ENCODE results near the gene MYO3B.

MYO3B gene

GRCh38 chr2:170291474-170291873, 113.5 kb downstream of the MYO3B start:
- 91 to 100% methylated on average over 1 of the region's 1 CpG for WGBS, 2 experiments
- Histone ChIP-seq H3K4me3 (ENCODE audit: insufficient read depth, low read depth, low read length) (no peak overlapping the region), H3K27ac (ENCODE audit: insufficient read depth, low read depth, low read length, poor library complexity, severe bottlenecking) (no peak overlapping the region), H3K27me3 (ENCODE audit: control insufficient read depth, insufficient read depth, low read length, poor library complexity, severe bottlenecking) (no peaks in the 10 kb centered on the region), H3K36me3 (ENCODE audit: control insufficient read depth, insufficient read depth, low read length) (no peaks in the 10 kb centered on the region), H3K9me3 (ENCODE audit: control insufficient read depth, low read length) (peaks cover 4% of the 10 kb centered on the region), H3K4me1 (ENCODE audit: control insufficient read depth, insufficient read depth, low read length) (no peaks in the 10 kb centered on the region)

DNA sequence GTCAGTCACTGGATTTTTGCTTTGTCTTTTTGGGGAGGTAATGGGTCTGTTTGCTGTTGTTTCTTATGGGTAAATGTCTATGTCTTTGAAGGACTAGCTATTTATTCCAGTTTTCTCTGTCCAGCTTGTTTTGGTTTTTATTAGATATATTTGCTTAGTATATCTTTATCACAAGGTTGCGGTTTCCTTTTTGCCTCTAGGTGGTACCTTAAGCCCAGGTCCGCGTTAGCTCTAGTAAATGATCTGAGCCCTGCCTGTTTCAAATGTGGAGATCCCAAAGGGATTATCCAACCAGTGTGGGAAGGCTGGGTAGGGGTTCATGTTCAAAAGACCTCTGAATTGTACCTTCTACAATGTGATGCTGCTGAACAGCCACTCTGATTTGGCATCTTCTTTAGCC, 114.5 kb downstream of the MYO3B start:
- no peak overlapping the region for H3K4me3 ChIP-seq (ENCODE audit: insufficient read depth, low read depth, low read length)
- WGBS, 2 experiments = 91 to 92% methylated on average over 3 of the region's 3 CpGs
- H3K4me1 ChIP-seq (ENCODE audit: control insufficient read depth, insufficient read depth, low read length) = no peaks in the 10 kb centered on the region
- no peaks in the 10 kb centered on the region for H3K27me3 ChIP-seq (ENCODE audit: control insufficient read depth, insufficient read depth, low read length, poor library complexity, severe bottlenecking)
- no peaks in the 10 kb centered on the region for H3K9me3 ChIP-seq (ENCODE audit: control insufficient read depth, low read length)
- no peaks in the 10 kb centered on the region for H3K36me3 ChIP-seq (ENCODE audit: control insufficient read depth, insufficient read depth, low read length)
- no peak overlapping the region for H3K27ac ChIP-seq (ENCODE audit: insufficient read depth, low read depth, low read length, poor library complexity, severe bottlenecking)

- Histone ChIP-seq H3K9me3 (ENCODE audit: control insufficient read depth, low read length) (no peaks in the 10 kb centered on the region), H3K36me3 (ENCODE audit: control insufficient read depth, insufficient read depth, low read length) (no peaks in the 10 kb centered on the region), H3K4me1 (ENCODE audit: control insufficient read depth, insufficient read depth, low read length) (peaks cover 7% of the 10 kb centered on the region), H3K27ac (ENCODE audit: insufficient read depth, low read depth, low read length, poor library complexity, severe bottlenecking) (no peak overlapping the region), H3K4me3 (ENCODE audit: insufficient read depth, low read depth, low read length) (no peak overlapping the region), H3K27me3 (ENCODE audit: control insufficient read depth, insufficient read depth, low read length, poor library complexity, severe bottlenecking) (no peaks in the 10 kb centered on the region)
- 90 to 96% methylated on average over 3 of the region's 3 CpGs for WGBS, 2 experiments
These were observed 119.5 kb downstream of the MYO3B start for GRCh38 chr2:170297496-170297895.

- H3K4me1 ChIP-seq (ENCODE audit: control insufficient read depth, insufficient read depth, low read length) = peaks cover 7% of the 10 kb centered on the region
- 90 to 96% methylated on average over 1 of the region's 1 CpG for WGBS, 2 experiments
- no peak overlapping the region for H3K4me3 ChIP-seq (ENCODE audit: insufficient read depth, low read depth, low read length)
- no peaks in the 10 kb centered on the region for H3K36me3 ChIP-seq (ENCODE audit: control insufficient read depth, insufficient read depth, low read length)
- no peaks in the 10 kb centered on the region for H3K9me3 ChIP-seq (ENCODE audit: control insufficient read depth, low read length)
- no peaks in the 10 kb centered on the region for H3K27me3 ChIP-seq (ENCODE audit: control insufficient read depth, insufficient read depth, low read length, poor library complexity, severe bottlenecking)
- no peak overlapping the region for H3K27ac ChIP-seq (ENCODE audit: insufficient read depth, low read depth, low read length, poor library complexity, severe bottlenecking)
These were observed 120.2 kb downstream of the MYO3B start for GRCh38 chr2:170298115-170298514.

DNA sequence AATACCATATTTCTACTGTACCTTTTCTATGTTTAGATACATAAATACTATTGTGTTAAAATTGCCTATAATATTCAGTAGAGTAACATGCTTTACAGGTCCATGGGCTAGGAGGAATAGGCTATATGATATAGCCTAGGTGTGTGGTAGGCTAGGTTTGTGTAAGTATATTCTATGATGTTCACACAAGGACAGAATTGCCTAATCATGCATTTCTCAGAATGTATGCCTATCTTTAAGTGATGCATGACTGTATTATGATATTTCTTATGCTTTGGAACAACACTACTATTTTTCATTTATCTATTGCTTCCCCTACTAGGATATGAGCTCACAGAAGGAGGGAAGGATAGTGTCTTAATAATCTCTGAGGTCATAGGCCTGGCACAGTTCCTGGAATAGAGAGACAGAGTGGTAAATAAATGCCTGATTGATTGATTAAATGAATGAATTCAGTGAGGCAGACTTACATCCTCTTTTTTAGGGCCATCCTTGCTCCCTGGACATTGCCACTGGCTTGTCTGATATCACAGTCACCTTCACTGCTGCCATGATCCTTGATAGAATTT, 121.0 kb downstream of the MYO3B start:
- no peak overlapping the region for H3K27ac ChIP-seq (ENCODE audit: insufficient read depth, low read depth, low read length, poor library complexity, severe bottlenecking)
- no peaks in the 10 kb centered on the region for H3K36me3 ChIP-seq (ENCODE audit: control insufficient read depth, insufficient read depth, low read length)
- H3K9me3 ChIP-seq (ENCODE audit: control insufficient read depth, low read length) = no peaks in the 10 kb centered on the region
- H3K4me3 ChIP-seq (ENCODE audit: insufficient read depth, low read depth, low read length) = no peak overlapping the region
- no peaks in the 10 kb centered on the region for H3K27me3 ChIP-seq (ENCODE audit: control insufficient read depth, insufficient read depth, low read length, poor library complexity, severe bottlenecking)
- H3K4me1 ChIP-seq (ENCODE audit: control insufficient read depth, insufficient read depth, low read length) = peaks cover 7% of the 10 kb centered on the region

DNA sequence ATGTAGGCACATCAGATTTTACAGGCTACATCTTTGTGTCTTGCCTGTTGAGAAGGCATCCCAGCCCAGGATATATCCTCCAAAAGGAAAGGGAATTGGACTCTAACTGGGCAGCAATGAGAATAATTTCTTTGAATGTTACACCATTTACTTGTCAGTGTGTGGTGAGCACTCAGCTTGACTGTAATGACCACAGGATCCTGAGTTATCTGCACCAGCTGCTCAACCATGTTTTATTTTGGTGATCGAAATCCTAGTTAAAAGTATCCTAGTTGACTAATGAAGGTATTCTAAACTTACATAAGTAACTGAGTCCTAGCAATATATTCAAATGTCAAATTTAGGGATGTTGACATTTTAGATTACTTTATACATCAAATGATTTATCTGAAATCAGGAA, 123.0 kb downstream of the MYO3B start:
- Histone ChIP-seq H3K4me3 (ENCODE audit: insufficient read depth, low read depth, low read length) (no peak overlapping the region), H3K27ac (ENCODE audit: insufficient read depth, low read depth, low read length, poor library complexity, severe bottlenecking) (no peak overlapping the region), H3K27me3 (ENCODE audit: control insufficient read depth, insufficient read depth, low read length, poor library complexity, severe bottlenecking) (no peaks in the 10 kb centered on the region), H3K36me3 (ENCODE audit: control insufficient read depth, insufficient read depth, low read length) (no peaks in the 10 kb centered on the region), H3K9me3 (ENCODE audit: control insufficient read depth, low read length) (no peaks in the 10 kb centered on the region), H3K4me1 (ENCODE audit: control insufficient read depth, insufficient read depth, low read length) (peaks cover 7% of the 10 kb centered on the region)
- no CpG with 5 or more reads among the region's 1 CpG for WGBS, 2 experiments

DNA sequence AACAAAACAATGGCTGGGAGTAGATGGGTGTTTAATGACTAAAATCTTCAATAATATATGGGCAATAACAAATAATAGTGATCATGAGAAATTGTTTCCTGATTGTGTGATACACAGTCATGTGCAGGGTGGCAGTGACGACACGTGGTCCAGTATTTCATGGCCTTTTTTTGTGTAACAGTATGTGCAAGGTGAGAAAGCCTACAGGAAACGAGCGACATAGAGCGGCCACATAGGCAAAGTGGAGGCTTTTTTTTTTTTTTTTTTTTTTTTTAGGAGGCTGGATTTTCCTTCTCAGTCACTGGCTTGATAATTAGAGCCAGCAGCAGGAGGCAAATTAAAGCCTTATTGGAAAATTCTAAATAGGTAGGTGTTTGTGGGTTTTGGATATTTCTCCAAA, 123.7 kb downstream of the MYO3B start:
- H3K4me3 ChIP-seq (ENCODE audit: insufficient read depth, low read depth, low read length) = no peak overlapping the region
- H3K27me3 ChIP-seq (ENCODE audit: control insufficient read depth, insufficient read depth, low read length, poor library complexity, severe bottlenecking) = no peaks in the 10 kb centered on the region
- H3K36me3 ChIP-seq (ENCODE audit: control insufficient read depth, insufficient read depth, low read length) = no peaks in the 10 kb centered on the region
- H3K9me3 ChIP-seq (ENCODE audit: control insufficient read depth, low read length) = no peaks in the 10 kb centered on the region
- H3K27ac ChIP-seq (ENCODE audit: insufficient read depth, low read depth, low read length, poor library complexity, severe bottlenecking) = no peak overlapping the region
- H3K4me1 ChIP-seq (ENCODE audit: control insufficient read depth, insufficient read depth, low read length) = peaks cover 7% of the 10 kb centered on the region
- WGBS, 2 experiments = 90 to 92% methylated on average over 5 of the region's 5 CpGs

- H3K9me3 ChIP-seq (ENCODE audit: control insufficient read depth, low read length) = no peaks in the 10 kb centered on the region
- no peak overlapping the region for H3K27ac ChIP-seq (ENCODE audit: insufficient read depth, low read depth, low read length, poor library complexity, severe bottlenecking)
- no peaks in the 10 kb centered on the region for H3K27me3 ChIP-seq (ENCODE audit: control insufficient read depth, insufficient read depth, low read length, poor library complexity, severe bottlenecking)
- H3K36me3 ChIP-seq (ENCODE audit: control insufficient read depth, insufficient read depth, low read length) = no peaks in the 10 kb centered on the region
- peaks cover 7% of the 10 kb centered on the region for H3K4me1 ChIP-seq (ENCODE audit: control insufficient read depth, insufficient read depth, low read length)
- H3K4me3 ChIP-seq (ENCODE audit: insufficient read depth, low read depth, low read length) = no peak overlapping the region
- 86 to 100% methylated on average over 2 of the region's 2 CpGs for WGBS, 2 experiments
These were observed 127.8 kb downstream of the MYO3B start for GRCh38 chr2:170305711-170306110.

GRCh38 chr2:170306293-170306873, 128.4 kb downstream of the MYO3B start:
- WGBS, 2 experiments = 93 to 95% methylated on average over 4 to 5 of the region's 5 CpGs
- Histone ChIP-seq H3K4me1 (ENCODE audit: control insufficient read depth, insufficient read depth, low read length) (peaks cover 7% of the 10 kb centered on the region), H3K9me3 (ENCODE audit: control insufficient read depth, low read length) (no peaks in the 10 kb centered on the region), H3K36me3 (ENCODE audit: control insufficient read depth, insufficient read depth, low read length) (no peaks in the 10 kb centered on the region), H3K27me3 (ENCODE audit: control insufficient read depth, insufficient read depth, low read length, poor library complexity, severe bottlenecking) (no peaks in the 10 kb centered on the region), H3K27ac (ENCODE audit: insufficient read depth, low read depth, low read length, poor library complexity, severe bottlenecking) (no peak overlapping the region), H3K4me3 (ENCODE audit: insufficient read depth, low read depth, low read length) (no peak overlapping the region)

- no peaks in the 10 kb centered on the region for H3K9me3 ChIP-seq (ENCODE audit: control insufficient read depth, low read length)
- no peaks in the 10 kb centered on the region for H3K36me3 ChIP-seq (ENCODE audit: control insufficient read depth, insufficient read depth, low read length)
- WGBS, 2 experiments = 91 to 92% methylated on average over 1 to 2 of the region's 2 CpGs
- no peaks in the 10 kb centered on the region for H3K27me3 ChIP-seq (ENCODE audit: control insufficient read depth, insufficient read depth, low read length, poor library complexity, severe bottlenecking)
- H3K27ac ChIP-seq (ENCODE audit: insufficient read depth, low read depth, low read length, poor library complexity, severe bottlenecking) = no peak overlapping the region
- peaks cover 4% of the 10 kb centered on the region for H3K4me1 ChIP-seq (ENCODE audit: control insufficient read depth, insufficient read depth, low read length)
- no peak overlapping the region for H3K4me3 ChIP-seq (ENCODE audit: insufficient read depth, low read depth, low read length)
These were observed 129.1 kb downstream of the MYO3B start for GRCh38 chr2:170307052-170307451.
